Neural cell (in vitro differentiated cells): Measurements from ENCODE around the gene FRY. TPM values are rescaled to one million over a fixed set of nuclear protein-coding genes. Genes with fewer than 3 reads are reported as not detected.

ENCODE experiments used
- H2AFZ ChIP-seq: fragments of 200-600, 300-800 bp; sonication (generic), shearing (Covaris generic); 2 replicates; pipeline ENCODE4 v1.6.0; 2014; ENCODE audit warnings: low read depth, mild to moderate bottlenecking, antibody characterized with exemption, low read length, moderate library complexity
- H3F3A ChIP-seq: fragments of 200-600 bp; shearing (Covaris generic); 2 replicates; pipeline ENCODE4 v1.6.1; 2016; ENCODE audit warnings: mild to moderate bottlenecking, moderate library complexity, mixed read lengths, antibody characterized with exemption, low read length; ENCODE audit not compliant: insufficient read depth, poor library complexity, severe bottlenecking
- H3K27ac ChIP-seq: fragments of 200-600, 300-800 bp; sonication (generic), shearing (Covaris generic); 2 replicates; pipeline ENCODE4 v1.5.1; 2014; ENCODE audit warnings: mild to moderate bottlenecking, low read length, moderate library complexity
- H3K27me3 ChIP-seq: fragments of 300-800, 200-600 bp; sonication (generic), shearing (Covaris generic); 2 replicates; pipeline ENCODE4 v1.6.0; 2014; ENCODE audit warnings: mild to moderate bottlenecking, low read depth, low read length, moderate library complexity; ENCODE audit not compliant: insufficient read depth
- H3K36me3 ChIP-seq: fragments of 300-800, 200-600 bp; sonication (generic), shearing (Covaris generic); 2 replicates; pipeline ENCODE4 v1.5.1; 2014; ENCODE audit warnings: mild to moderate bottlenecking, antibody characterized with exemption, low read length, moderate library complexity; ENCODE audit not compliant: insufficient read depth
- H3K4me2 ChIP-seq: fragments of 300-800, 200-600 bp; sonication (generic), shearing (Covaris generic); 2 replicates; pipeline ENCODE4 v1.6.0; 2014; ENCODE audit warnings: mild to moderate bottlenecking, low read length
- H3K4me3 ChIP-seq: fragments of 300-800, 200-600 bp; sonication (generic), shearing (Covaris generic); 2 replicates; pipeline ENCODE4 v1.5.1; 2014; ENCODE audit warnings: mild to moderate bottlenecking, low read length, moderate library complexity
- H3K79me2 ChIP-seq: fragments of 200-600 bp; shearing (Covaris generic); replicated peaks from 2 replicates; pipeline ENCODE4 v1.6.0; 2014; ENCODE audit warnings: mild to moderate bottlenecking, low read length, moderate library complexity; ENCODE audit not compliant: insufficient read depth
- H3K9ac ChIP-seq: fragments of 300-800, 200-600 bp; sonication (generic), shearing (Covaris generic); 2 replicates; pipeline ENCODE4 v1.6.1; 2016; ENCODE audit warnings: mild to moderate bottlenecking, low read length, mixed read lengths
- H3K9me2 ChIP-seq: fragments of 200-600 bp; shearing (Covaris generic); 2 replicates; pipeline ENCODE4 v1.6.1; 2016; ENCODE audit warnings: mild to moderate bottlenecking, low read length, mixed read lengths; ENCODE audit not compliant: insufficient read depth
- H3K9me3 ChIP-seq: fragments of 200-600, 300-800 bp; sonication (generic), shearing (Covaris generic); 2 replicates; pipeline ENCODE4 v1.6.1; 2016; ENCODE audit warnings: mild to moderate bottlenecking, mixed run types, low read length, moderate library complexity, mixed read lengths
- H4K20me1 ChIP-seq: fragments of 200-600 bp; shearing (Covaris generic); 2 replicates; pipeline ENCODE4 v1.6.1; 2016; ENCODE audit warnings: mild to moderate bottlenecking, mixed run types; ENCODE audit not compliant: insufficient read depth
- CTCF ChIP-seq: fragments of 450-650 bp; IDR thresholded peaks from 2 replicates; pipeline ENCODE4 v1.5.1; 2014; ENCODE audit warnings: antibody characterized with exemption, mild to moderate bottlenecking, moderate library complexity; ENCODE audit not compliant: poor library complexity, severe bottlenecking
- EP300 ChIP-seq: fragments of 450-650 bp; conservative IDR thresholded peaks from 2 replicates; pipeline ENCODE4 v1.6.1; 2014; ENCODE audit warnings: antibody characterized with exemption, mild to moderate bottlenecking, moderate library complexity; ENCODE audit not compliant: poor library complexity, severe bottlenecking
- EZH2 ChIP-seq: fragments of 200-600, 300-800 bp; shearing (Covaris generic), sonication (generic); IDR thresholded peaks from 2 replicates; pipeline ENCODE4 v1.6.1; 2014; ENCODE audit warnings: antibody characterized with exemption, low read length, borderline replicate concordance, mild to moderate bottlenecking; ENCODE audit not compliant: insufficient read depth, poor library complexity, severe bottlenecking
- MXI1 ChIP-seq: fragments of 450-650 bp; conservative IDR thresholded peaks from 2 replicates; pipeline ENCODE4 v1.6.1; 2014; ENCODE audit warnings: antibody characterized with exemption, mild to moderate bottlenecking; ENCODE audit not compliant: poor library complexity, severe bottlenecking
- POLR2AphosphoS5 ChIP-seq: IDR thresholded peaks from 2 replicates; pipeline ENCODE4 v1.6.1; 2012
- RAD21 ChIP-seq: fragments of 450-650 bp; conservative IDR thresholded peaks from 2 replicates; pipeline ENCODE4 v1.6.1; 2014; ENCODE audit warnings: antibody characterized with exemption, mild to moderate bottlenecking, moderate library complexity
- REST ChIP-seq: IDR thresholded peaks from 2 replicates; pipeline ENCODE4 v1.6.1; 2012; ENCODE audit warnings: borderline replicate concordance
- SMC3 ChIP-seq: fragments of 450-650 bp; conservative IDR thresholded peaks from 2 replicates; pipeline ENCODE4 v1.6.1; 2014; ENCODE audit warnings: antibody characterized with exemption, mild to moderate bottlenecking, moderate library complexity; ENCODE audit not compliant: poor library complexity
- TAF1 ChIP-seq: IDR thresholded peaks from 2 replicates; pipeline ENCODE4 v1.6.1; 2012; ENCODE audit warnings: low read depth
- polyA plus RNA-seq: library from polyadenylated mRNA; depleted of rRNA; stranded (reverse); fragments of >200 nt; gene quantifications from 2 replicates; pipeline ENCODE4 v1.2.3, GENCODE V29; 2014

The FRY gene
- polyA plus RNA-seq, 1 donor from 2014 or later = 49.3 TPM

GRCh38 chr13:32314271-32315237 lies 283.0 kb downstream of the FRY start:
- H3K9me2 ChIP-seq = no peaks in the 10 kb centered on the region
- H2AFZ ChIP-seq = peak overlapping the region; percentile 97
- no peaks in the 10 kb centered on the region for H3F3A ChIP-seq
- no peaks in the 10 kb centered on the region for H3K79me2 ChIP-seq
- peak overlapping the region; percentile 75 for H3K27ac ChIP-seq
- H3K9ac ChIP-seq = peak overlapping the region; percentile 72
- peak overlapping the region; percentile 89 for H3K4me3 ChIP-seq
- H3K4me2 ChIP-seq = peak overlapping the region; percentile 59
- no peaks in the 10 kb centered on the region for H3K9me3 ChIP-seq
- no peaks in the 10 kb centered on the region for H4K20me1 ChIP-seq
- no peaks in the 10 kb centered on the region for H3K27me3 ChIP-seq
- TF ChIP-seq RAD21 = no peak
- H3K36me3 ChIP-seq = no peaks in the 10 kb centered on the region

- Histone ChIP-seq H3K9me3 (no peaks in the 10 kb centered on the region), H4K20me1 (no peaks in the 10 kb centered on the region), H3K36me3 (no peaks in the 10 kb centered on the region), H3K27ac (peak within 1 kb of the TSS; percentile 75), H3K4me3 (peak within 1 kb of the TSS; percentile 89), H3F3A (no peaks in the 10 kb centered on the region), H3K27me3 (no peaks in the 10 kb centered on the region), H2AFZ (peak within 1 kb of the TSS; percentile 97), H3K4me2 (peak within 1 kb of the TSS; percentile 59), H3K9me2 (no peaks in the 10 kb centered on the region), H3K79me2 (no peaks in the 10 kb centered on the region), H3K9ac (peak within 1 kb of the TSS; percentile 72)
- TF ChIP-seq SMC3 (no peak), EZH2 (no peak), TAF1 (no peak), POLR2AphosphoS5 (peak; percentile 89), CTCF (peak; percentile 20), REST (no peak), RAD21 (peak; percentile 39), MXI1 (peak; percentile 99), EP300 (peak; percentile 59)
These were observed 283.9 kb downstream of the FRY start, which contains the start of the genes BRCA2 and ZAR1L for GRCh38 chr13:32315238-32316027. Gene BRCA2, plus strand, starts transcription at chr13:32315508. Its CDS starts 953 bp downstream, at chr13:32316461. Gene ZAR1L, minus strand, starts transcription at chr13:32315363. Its CDS starts 3,438 bp downstream, at chr13:32311925.
